ENCODE data around the gene HPS5. TPM values are rescaled to one million over a fixed set of nuclear protein-coding genes. Genes with fewer than 3 reads are reported as not detected.

The HPS5 gene
- total and polyA plus RNA-seq, 2 of the 13 experiments (the other 11 are each of a cell fraction or from before 2014, with no cell fraction given): 6.6 to 25.5 TPM

- TF ChIP-seq SNAPC4 (CRISPR knock-in tag; IDR thresholded peaks at IDR 0.05) (no peak), ZNF574 (CRISPR knock-in tag; IDR thresholded peaks at IDR 0.05) (no peak), NFKBIZ (CRISPR knock-in tag; IDR thresholded peaks at IDR 0.05) (no peak), ELF4 (CRISPR knock-in tag; IDR thresholded peaks at IDR 0.05; ENCODE audit: borderline replicate concordance) (no peak), ZBTB4 (CRISPR knock-in tag; IDR thresholded peaks at IDR 0.05; ENCODE audit: borderline replicate concordance) (no peak), RERE (CRISPR knock-in tag; IDR thresholded peaks at IDR 0.05; ENCODE audit: low read depth) (no peak), MIER3 (CRISPR knock-in tag; IDR thresholded peaks at IDR 0.05; ENCODE audit: borderline replicate concordance) (0 out of 2 replicates have a peak, but pooled peaks have one; percentile 60), RCOR2 (CRISPR knock-in tag; IDR thresholded peaks at IDR 0.05) (no peak), SAFB2 (CRISPR knock-in tag; IDR thresholded peaks at IDR 0.05; ENCODE audit: borderline replicate concordance, low read depth) (no peak)
These were observed 85.1 kb downstream of the HPS5 start, which contains the start of gene SAA4 (continued) for GRCh38 chr11:18236664-18237356.
